HG02970 (cell line): Measurements from ENCODE around the gene P3H1.
"Not testable (repeated sequence)": the region's sequence is repeated elsewhere in the genome, so short reads cannot be mapped to it uniquely, and the experiment has no call there.

Source experiments
- ATAC-seq: cut with Tn5 transposase; IDR thresholded peaks from one replicate; pipeline ENCODE4 v1.9.1; 2021; ENCODE audit warnings: mild to moderate bottlenecking, moderate library complexity, moderate number of reproducible peaks; ENCODE audit not compliant: unreplicated experiment, low FRiP score

The P3H1 gene

GRCh38 chr1:42773420-42773819 is 6.6 kb upstream of the P3H1 start:
- ATAC-seq, result no peak

- ATAC-seq, result no peak
Observed at GRCh38 chr1:42769811-42770210, 3.0 kb upstream of the P3H1 start.

- no peak for ATAC-seq
Observed at GRCh38 chr1:42768172-42768571, 1.3 kb upstream of the P3H1 start.

- ATAC-seq, result peak; percentile 8
Observed at GRCh38 chr1:42767510-42768000, 727 bp upstream of the P3H1 start.

- ATAC-seq, result peak; percentile 10
Observed at GRCh38 chr1:42765832-42766740, 742 bp downstream of the P3H1 start.

GRCh38 chr1:42765269-42765668 is 1.6 kb downstream of the P3H1 start:
- no peak for ATAC-seq

- ATAC-seq, result no peak
Observed at GRCh38 chr1:42762269-42762668, 4.6 kb downstream of the P3H1 start.

GRCh38 chr1:42761567-42761966 is 5.3 kb downstream of the P3H1 start:
- no peak for ATAC-seq

- ATAC-seq, result no peak
Observed at GRCh38 chr1:42759114-42759513, 7.7 kb downstream of the P3H1 start.

- ATAC-seq, result no peak
Observed at GRCh38 chr1:42758641-42759040, 8.2 kb downstream of the P3H1 start.

- no peak for ATAC-seq
Observed at GRCh38 chr1:42757892-42758275, 8.9 kb downstream of the P3H1 start.

GRCh38 chr1:42756956-42757891 is 9.6 kb downstream of the P3H1 start:
- no peak for ATAC-seq

GRCh38 chr1:42753070-42753469 is 13.8 kb downstream of the P3H1 start:
- no peak for ATAC-seq

- ATAC-seq, result no peak
Observed at GRCh38 chr1:42752284-42752683, 14.5 kb downstream of the P3H1 start.

GRCh38 chr1:42751511-42752070 is 15.2 kb downstream of the P3H1 start:
- not testable (repeated sequence) for ATAC-seq

- ATAC-seq, result no peak
Observed at GRCh38 chr1:42750041-42750440, 16.8 kb downstream of the P3H1 start.

- no peak for ATAC-seq
Observed at GRCh38 chr1:42748461-42749410, 18.1 kb downstream of the P3H1 start.

- ATAC-seq, result no peak
Observed at GRCh38 chr1:42748021-42748420, 18.8 kb downstream of the P3H1 start.

GRCh38 chr1:42747125-42747524 is 19.7 kb downstream of the P3H1 start:
- no peak for ATAC-seq
